GM12878 (cell line): ENCODE data around the gene GIMAP1. TPM values are rescaled to one million over a fixed set of nuclear protein-coding genes. Genes with fewer than 3 reads are reported as not detected.

Experiments used
- ATAC-seq: fragments of 200-7000 bp; cut with Tn5 transposase; 3 replicates; pipeline ENCODE4 v1.9.1; 2020; ENCODE audit warnings: mild to moderate bottlenecking, moderate library complexity
- BruUV-seq: library from RNA; stranded (reverse); fragments of 400-500 nt; replicated peaks from 2 replicates; lab custom pipeline; 2021; lab: Mats Ljungman, UMichigan
- CTCF ChIA-PET: fragments of 300-600 bp; sonication (Branson Sonifier 250); formaldehyde crosslinking; extraction: SDS; loops from one replicate; lab custom pipeline; 2021; ENCODE audit warnings: inconsistent platforms; lab: Yijun Ruan, JAX
- POLR2A ChIA-PET: fragments of 350-600 bp; formaldehyde crosslinking; extraction: SDS; loops from one replicate; lab custom pipeline; 2021; ENCODE audit warnings: inconsistent platforms; lab: Charles Lee
- RAD21 ChIA-PET: fragments of 300-600 bp; sonication (Branson Sonifier 250); formaldehyde crosslinking; loops from one replicate; lab custom pipeline; 2023; ENCODE audit warnings: antibody characterized with exemption; ENCODE audit not compliant: unreplicated experiment; lab: Charles Lee
- SMC1A ChIA-PET: fragments of 300-600 bp; sonication (Branson Sonifier 250); formaldehyde crosslinking; loops from one replicate; lab custom pipeline; 2023; ENCODE audit not compliant: unreplicated experiment, uncharacterized antibody; lab: Charles Lee
- DNase-seq: peaks from one replicate; pipeline ENCODE4 v3.0.0-alpha.2; 2011; ENCODE audit warnings: low read depth, low spot score
- FAIRE-seq: peaks from 3 replicates; lab custom pipeline; 2011; peaks lifted over from hg19 to GRCh38; lab: Jason Lieb, UNC
- H2AFZ ChIP-seq: 2 replicates; pipeline ENCODE4 v1.6.0; 2011; ENCODE audit warnings: low read depth, low read length, control low read depth; ENCODE audit not compliant: control insufficient read depth
- H3K27ac ChIP-seq: 2 replicates; pipeline ENCODE4 v1.5.1; 2011; ENCODE audit warnings: control low read depth; ENCODE audit not compliant: control insufficient read depth, insufficient read depth
- H3K27me3 ChIP-seq, 2 experiments: replicated peaks in 1 of 2; 2 replicates each; pipeline versions ENCODE4 v1.6.0 to v1.6.1; 2011; ENCODE audit warnings: low read length in 1 of 2; ENCODE audit not compliant: control insufficient read depth in 2 of 2, insufficient read depth in 2 of 2
- H3K36me3 ChIP-seq, 2 experiments: 2 replicates each; pipeline ENCODE4 v1.5.1; 2011; ENCODE audit warnings: low read length in 1 of 2; ENCODE audit not compliant: control insufficient read depth in 2 of 2, insufficient read depth in 2 of 2
- H3K4me1 ChIP-seq: 2 replicates; pipeline ENCODE4 v1.6.1; 2011; ENCODE audit warnings: mild to moderate bottlenecking, low read length, moderate library complexity, mixed read lengths; ENCODE audit not compliant: control insufficient read depth, insufficient read depth
- H3K4me2 ChIP-seq: 2 replicates; pipeline ENCODE4 v1.6.0; 2011; ENCODE audit warnings: control low read depth; ENCODE audit not compliant: control insufficient read depth, insufficient read depth
- H3K4me3 ChIP-seq: fragments of 200-600 bp; sonication (generic); 2 replicates; pipeline ENCODE4 v1.5.1; 2016
- H3K79me2 ChIP-seq: 2 replicates; pipeline ENCODE4 v1.6.0; 2011; ENCODE audit warnings: low read length; ENCODE audit not compliant: control insufficient read depth, insufficient read depth
- H3K9ac ChIP-seq: 2 replicates; pipeline ENCODE4 v1.8.0; 2011; ENCODE audit warnings: low read length, control low read depth, mixed read lengths; ENCODE audit not compliant: control insufficient read depth, insufficient read depth
- H3K9me3 ChIP-seq: replicated peaks from 3 replicates; pipeline ENCODE4 v1.5.1; 2011; ENCODE audit warnings: mild to moderate bottlenecking, low read length; ENCODE audit not compliant: control insufficient read depth, insufficient read depth
- H4K20me1 ChIP-seq: 2 replicates; pipeline ENCODE4 v1.6.0; 2011; ENCODE audit not compliant: control insufficient read depth, insufficient read depth
- ELK1 ChIP-seq: IDR thresholded peaks from 2 replicates; pipeline ENCODE4 v1.6.1; 2012; ENCODE audit warnings: low read depth, low read length, improper control_type of control experiment
- HDAC6 ChIP-seq: fragments of 200-600 bp; sonication (generic); IDR thresholded peaks from one replicate; pipeline ENCODE4 v1.8.0; 2017; ENCODE audit warnings: antibody characterized with exemption; ENCODE audit not compliant: unreplicated experiment
- NFXL1 ChIP-seq: fragments of 450-650 bp; IDR thresholded peaks from 2 replicates; pipeline ENCODE4 v1.6.1; 2017; ENCODE audit warnings: antibody characterized with exemption, mild to moderate bottlenecking, borderline replicate concordance
- RBBP5 ChIP-seq: fragments of 200-600 bp; sonication (generic); conservative IDR thresholded peaks from 2 replicates; pipeline ENCODE4 v1.6.1; 2016
- TBL1XR1 ChIP-seq: IDR thresholded peaks from 2 replicates; pipeline ENCODE4 v1.6.1; 2012; ENCODE audit warnings: low read depth, low read length, improper control_type of control experiment
- ZNF622 ChIP-seq: fragments of 450-650 bp; IDR thresholded peaks from 2 replicates; pipeline ENCODE4 v1.6.1; 2017; ENCODE audit warnings: mild to moderate bottlenecking, inconsistent platforms
- WGBS: methylation state at CpG from one replicate; pipeline ENCODE4 v1.1.6; 2016; ENCODE audit warnings: low lambda C conversion rate; ENCODE audit not compliant: insufficient replicate concordance, insufficient coverage; ENCODE audit errors: missing lambda C conversion rate; 5-methylcytosine and 5-hydroxymethylcytosine counted together
- in situ Hi-C: fragments of 300-500 bp; cut with MboI; formaldehyde crosslinking; loops from 9 replicates; pipeline ENCODE4 v1.14.3; 2018; ENCODE audit warnings: mixed read lengths
- intact Hi-C: fragments of 100-400 bp; cut with micrococcal nuclease; formaldehyde crosslinking; loops from one replicate; pipeline ENCODE4 v1.14.2; 2022; ENCODE audit not compliant: unreplicated experiment
- polyA plus RNA-seq, 11 experiments: library from polyadenylated mRNA; depleted of rRNA in 4 of 11; unstranded in 6 of 11; stranded (reverse) in 5 of 11; fragments of >200 nt; fragmentation: Nextera tagmentation in 4 of 11; fragmentation: Illumina TruSeq in 1 of 11; extraction: Ambion mirVana in 4 of 11; extraction: Trizol in 1 of 11; gene quantifications; 1 replicate in 1 of 11; 2 replicates in 10 of 11; pipeline versions ENCODE4 v1.2.1 to v1.2.3, GENCODE V29; 2011 to 2016; ENCODE audit warnings: inconsistent platforms in 2 of 11, missing spikeins in 2 of 11, low read depth in 1 of 11
- total RNA-seq, 4 experiments: library from RNA; depleted of rRNA in 3 of 4; stranded (reverse); fragments of >200 nt in 3 of 4; fragmentation: Illumina TruSeq in 1 of 4; extraction: Trizol in 1 of 4; gene quantifications; 2 replicates each; pipeline versions ENCODE4 v1.2.1 to v1.2.3, GENCODE V29; 2013 to 2021
- TF ChIP-seq, protein P1 (sequence below): IDR thresholded peaks from 2 replicates; pipeline ENCODE4 v1.6.1; 2011; ENCODE audit warnings: low read depth, low read length, improper control_type of control experiment, borderline replicate concordance
- TF ChIP-seq, protein P2 (sequence below): fragments of 450-650 bp; IDR thresholded peaks from 2 replicates; pipeline ENCODE4 v1.6.1; 2017; ENCODE audit warnings: mild to moderate bottlenecking
- TF ChIP-seq, protein P3 (sequence below): IDR thresholded peaks from 2 replicates; pipeline ENCODE4 v1.6.1; 2012; ENCODE audit warnings: improper control_type of control experiment, low read depth, low read length; ENCODE audit not compliant: insufficient replicate concordance

Gene GIMAP1
- total and polyA plus RNA-seq, 10 of the 15 experiments (the other 5 are each of a cell fraction or from before 2014, with no cell fraction given) = 0.16 to 1.9 (median 1.1) TPM

DNA sequence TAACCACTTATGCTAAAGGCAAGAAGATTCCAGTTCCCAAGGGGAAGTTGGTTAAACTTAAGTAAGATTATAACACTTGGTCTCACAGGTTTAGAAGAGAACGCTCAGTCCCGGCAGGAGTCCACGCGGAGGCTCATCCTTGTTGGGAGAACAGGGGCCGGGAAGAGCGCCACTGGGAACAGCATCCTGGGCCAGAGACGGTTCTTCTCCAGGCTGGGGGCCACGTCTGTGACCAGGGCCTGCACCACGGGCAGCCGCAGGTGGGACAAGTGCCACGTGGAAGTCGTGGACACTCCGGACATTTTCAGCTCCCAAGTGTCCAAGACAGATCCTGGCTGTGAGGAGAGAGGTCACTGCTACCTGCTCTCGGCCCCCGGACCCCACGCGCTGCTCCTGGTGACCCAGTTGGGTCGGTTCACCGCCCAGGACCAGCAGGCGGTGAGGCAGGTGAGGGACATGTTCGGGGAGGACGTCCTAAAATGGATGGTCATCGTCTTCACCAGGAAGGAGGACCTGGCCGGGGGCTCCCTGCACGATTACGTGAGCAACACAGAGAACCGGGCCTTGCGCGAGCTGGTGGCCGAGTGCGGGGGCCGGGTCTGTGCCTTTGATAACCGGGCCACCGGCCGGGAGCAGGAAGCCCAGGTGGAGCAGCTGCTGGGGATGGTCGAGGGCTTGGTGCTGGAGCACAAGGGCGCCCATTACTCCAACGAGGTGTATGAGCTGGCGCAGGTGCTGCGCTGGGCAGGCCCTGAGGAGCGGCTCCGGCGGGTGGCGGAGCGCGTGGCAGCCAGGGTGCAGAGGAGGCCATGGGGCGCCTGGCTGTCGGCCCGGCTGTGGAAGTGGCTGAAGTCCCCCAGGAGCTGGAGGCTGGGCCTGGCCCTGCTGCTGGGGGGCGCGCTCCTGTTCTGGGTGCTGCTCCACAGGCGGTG lies 3.8 kb downstream of the GIMAP1 start:
- in situ Hi-C loops = no loop called here
- H2AFZ ChIP-seq = no peak overlapping the region
- CTCF ChIA-PET = no interaction called here
- peaks cover 0 to 1% of the 10 kb centered on the region in 2 experiments; a peak in 1 of 4 replicates for H3K36me3 ChIP-seq
- ATAC-seq = no peak
- no peaks in the 10 kb centered on the region; the same call in 1 of the 3 replicates for H3K9me3 ChIP-seq
- H3K27ac ChIP-seq = no peak overlapping the region
- no peak for TF ChIP-seq ELK1
- TF ChIP-seq RBBP5 = no peak
- no peak for TF ChIP-seq NFXL1
- TF ChIP-seq TBL1XR1 = no peak
- TF ChIP-seq, protein P1, sequence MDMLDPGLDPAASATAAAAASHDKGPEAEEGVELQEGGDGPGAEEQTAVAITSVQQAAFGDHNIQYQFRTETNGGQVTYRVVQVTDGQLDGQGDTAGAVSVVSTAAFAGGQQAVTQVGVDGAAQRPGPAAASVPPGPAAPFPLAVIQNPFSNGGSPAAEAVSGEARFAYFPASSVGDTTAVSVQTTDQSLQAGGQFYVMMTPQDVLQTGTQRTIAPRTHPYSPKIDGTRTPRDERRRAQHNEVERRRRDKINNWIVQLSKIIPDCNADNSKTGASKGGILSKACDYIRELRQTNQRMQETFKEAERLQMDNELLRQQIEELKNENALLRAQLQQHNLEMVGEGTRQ = no peak
- TF ChIP-seq, protein P2, sequence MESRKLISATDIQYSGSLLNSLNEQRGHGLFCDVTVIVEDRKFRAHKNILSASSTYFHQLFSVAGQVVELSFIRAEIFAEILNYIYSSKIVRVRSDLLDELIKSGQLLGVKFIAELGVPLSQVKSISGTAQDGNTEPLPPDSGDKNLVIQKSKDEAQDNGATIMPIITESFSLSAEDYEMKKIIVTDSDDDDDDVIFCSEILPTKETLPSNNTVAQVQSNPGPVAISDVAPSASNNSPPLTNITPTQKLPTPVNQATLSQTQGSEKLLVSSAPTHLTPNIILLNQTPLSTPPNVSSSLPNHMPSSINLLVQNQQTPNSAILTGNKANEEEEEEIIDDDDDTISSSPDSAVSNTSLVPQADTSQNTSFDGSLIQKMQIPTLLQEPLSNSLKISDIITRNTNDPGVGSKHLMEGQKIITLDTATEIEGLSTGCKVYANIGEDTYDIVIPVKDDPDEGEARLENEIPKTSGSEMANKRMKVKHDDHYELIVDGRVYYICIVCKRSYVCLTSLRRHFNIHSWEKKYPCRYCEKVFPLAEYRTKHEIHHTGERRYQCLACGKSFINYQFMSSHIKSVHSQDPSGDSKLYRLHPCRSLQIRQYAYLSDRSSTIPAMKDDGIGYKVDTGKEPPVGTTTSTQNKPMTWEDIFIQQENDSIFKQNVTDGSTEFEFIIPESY = no peak
- no peak for TF ChIP-seq ZNF622
- no peak for TF ChIP-seq HDAC6
- TF ChIP-seq, protein P3, sequence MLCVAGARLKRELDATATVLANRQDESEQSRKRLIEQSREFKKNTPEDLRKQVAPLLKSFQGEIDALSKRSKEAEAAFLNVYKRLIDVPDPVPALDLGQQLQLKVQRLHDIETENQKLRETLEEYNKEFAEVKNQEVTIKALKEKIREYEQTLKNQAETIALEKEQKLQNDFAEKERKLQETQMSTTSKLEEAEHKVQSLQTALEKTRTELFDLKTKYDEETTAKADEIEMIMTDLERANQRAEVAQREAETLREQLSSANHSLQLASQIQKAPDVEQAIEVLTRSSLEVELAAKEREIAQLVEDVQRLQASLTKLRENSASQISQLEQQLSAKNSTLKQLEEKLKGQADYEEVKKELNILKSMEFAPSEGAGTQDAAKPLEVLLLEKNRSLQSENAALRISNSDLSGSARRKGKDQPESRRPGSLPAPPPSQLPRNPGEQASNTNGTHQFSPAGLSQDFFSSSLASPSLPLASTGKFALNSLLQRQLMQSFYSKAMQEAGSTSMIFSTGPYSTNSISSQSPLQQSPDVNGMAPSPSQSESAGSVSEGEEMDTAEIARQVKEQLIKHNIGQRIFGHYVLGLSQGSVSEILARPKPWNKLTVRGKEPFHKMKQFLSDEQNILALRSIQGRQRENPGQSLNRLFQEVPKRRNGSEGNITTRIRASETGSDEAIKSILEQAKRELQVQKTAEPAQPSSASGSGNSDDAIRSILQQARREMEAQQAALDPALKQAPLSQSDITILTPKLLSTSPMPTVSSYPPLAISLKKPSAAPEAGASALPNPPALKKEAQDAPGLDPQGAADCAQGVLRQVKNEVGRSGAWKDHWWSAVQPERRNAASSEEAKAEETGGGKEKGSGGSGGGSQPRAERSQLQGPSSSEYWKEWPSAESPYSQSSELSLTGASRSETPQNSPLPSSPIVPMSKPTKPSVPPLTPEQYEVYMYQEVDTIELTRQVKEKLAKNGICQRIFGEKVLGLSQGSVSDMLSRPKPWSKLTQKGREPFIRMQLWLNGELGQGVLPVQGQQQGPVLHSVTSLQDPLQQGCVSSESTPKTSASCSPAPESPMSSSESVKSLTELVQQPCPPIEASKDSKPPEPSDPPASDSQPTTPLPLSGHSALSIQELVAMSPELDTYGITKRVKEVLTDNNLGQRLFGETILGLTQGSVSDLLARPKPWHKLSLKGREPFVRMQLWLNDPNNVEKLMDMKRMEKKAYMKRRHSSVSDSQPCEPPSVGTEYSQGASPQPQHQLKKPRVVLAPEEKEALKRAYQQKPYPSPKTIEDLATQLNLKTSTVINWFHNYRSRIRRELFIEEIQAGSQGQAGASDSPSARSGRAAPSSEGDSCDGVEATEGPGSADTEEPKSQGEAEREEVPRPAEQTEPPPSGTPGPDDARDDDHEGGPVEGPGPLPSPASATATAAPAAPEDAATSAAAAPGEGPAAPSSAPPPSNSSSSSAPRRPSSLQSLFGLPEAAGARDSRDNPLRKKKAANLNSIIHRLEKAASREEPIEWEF = no peak
- TF ChIP-seq, all 136 proteins: peak for 0
- ChIA-PET SMC1A (interaction anchor here (0.6 kb wide), 1 partner anchor 259 kb away, joined by 3 read pairs; no protein-coding TSS in a partner anchor), RAD21 (no interaction called here), POLR2A (no interaction called here)
- intact Hi-C loops = no loop called here
- H3K4me1 ChIP-seq = peaks cover 7% of the 10 kb centered on the region
- peaks cover 8% of the 10 kb centered on the region for H3K79me2 ChIP-seq
- no peak overlapping the region for H3K4me2 ChIP-seq
- BruUV-seq = no TSS peak
- H3K9ac ChIP-seq = no peak overlapping the region
- H3K27me3 ChIP-seq = no peaks in the 10 kb centered on the region
- no peaks in the 10 kb centered on the region for H4K20me1 ChIP-seq
- FAIRE-seq = no peak
- H3K4me3 ChIP-seq = no peak overlapping the region
- DNase-seq = no peak
- WGBS = 94% methylated on average over 50 of the region's 52 CpGs
